Measurements from ENCODE around the gene ERMN. TPM values are rescaled to one million over a fixed set of nuclear protein-coding genes. Genes with fewer than 3 reads are reported as not detected.

Gene ERMN
- total RNA-seq, 2 donors from 2014 or later = 0.17 TPM; not detected in 1

DNA sequence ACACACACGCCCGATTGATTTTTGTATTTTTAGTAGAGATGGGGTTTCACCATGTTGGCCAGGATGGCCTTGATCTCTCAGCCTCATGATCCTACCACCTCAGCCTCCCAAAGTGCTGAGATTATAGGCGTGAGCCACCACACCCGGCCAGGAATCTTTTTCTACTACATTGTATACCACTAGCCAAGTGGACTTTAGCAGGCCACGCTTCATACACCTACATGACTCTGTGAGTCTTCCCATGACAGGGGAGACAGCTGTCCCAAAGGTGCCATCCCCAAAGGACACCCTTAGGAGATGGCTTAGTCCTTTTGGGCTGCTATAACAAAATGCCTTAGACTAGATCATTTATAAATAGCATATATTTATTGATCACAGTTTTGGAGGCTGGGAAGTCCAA, 32.8 kb downstream of the ERMN start:
- Histone ChIP-seq H3K4me1 (replicated peaks) (no peaks in the 10 kb centered on the region), H3K27ac (no peak overlapping the region), H3K9me3 (no peaks in the 10 kb centered on the region), H3K4me3 (no peak overlapping the region), H3K36me3 (no peaks in the 10 kb centered on the region), H3K27me3 (replicated peaks; ENCODE audit: insufficient read depth) (no peaks in the 10 kb centered on the region)
- WGBS = 95% methylated on average over 5 of the region's 5 CpGs
- TF ChIP-seq POLR2AphosphoS5 (IDR thresholded peaks at IDR 0.05) = no peak
- TF ChIP-seq, protein P1, sequence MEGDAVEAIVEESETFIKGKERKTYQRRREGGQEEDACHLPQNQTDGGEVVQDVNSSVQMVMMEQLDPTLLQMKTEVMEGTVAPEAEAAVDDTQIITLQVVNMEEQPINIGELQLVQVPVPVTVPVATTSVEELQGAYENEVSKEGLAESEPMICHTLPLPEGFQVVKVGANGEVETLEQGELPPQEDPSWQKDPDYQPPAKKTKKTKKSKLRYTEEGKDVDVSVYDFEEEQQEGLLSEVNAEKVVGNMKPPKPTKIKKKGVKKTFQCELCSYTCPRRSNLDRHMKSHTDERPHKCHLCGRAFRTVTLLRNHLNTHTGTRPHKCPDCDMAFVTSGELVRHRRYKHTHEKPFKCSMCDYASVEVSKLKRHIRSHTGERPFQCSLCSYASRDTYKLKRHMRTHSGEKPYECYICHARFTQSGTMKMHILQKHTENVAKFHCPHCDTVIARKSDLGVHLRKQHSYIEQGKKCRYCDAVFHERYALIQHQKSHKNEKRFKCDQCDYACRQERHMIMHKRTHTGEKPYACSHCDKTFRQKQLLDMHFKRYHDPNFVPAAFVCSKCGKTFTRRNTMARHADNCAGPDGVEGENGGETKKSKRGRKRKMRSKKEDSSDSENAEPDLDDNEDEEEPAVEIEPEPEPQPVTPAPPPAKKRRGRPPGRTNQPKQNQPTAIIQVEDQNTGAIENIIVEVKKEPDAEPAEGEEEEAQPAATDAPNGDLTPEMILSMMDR (IDR thresholded peaks at IDR 0.05) = no peak
- no peak for TF ChIP-seq POLR2A (IDR thresholded peaks at IDR 0.05)
- no peak for DNase-seq (ENCODE audit: low spot score)
- intact Hi-C loops (cut with DNase I) = no loop called here

DNA sequence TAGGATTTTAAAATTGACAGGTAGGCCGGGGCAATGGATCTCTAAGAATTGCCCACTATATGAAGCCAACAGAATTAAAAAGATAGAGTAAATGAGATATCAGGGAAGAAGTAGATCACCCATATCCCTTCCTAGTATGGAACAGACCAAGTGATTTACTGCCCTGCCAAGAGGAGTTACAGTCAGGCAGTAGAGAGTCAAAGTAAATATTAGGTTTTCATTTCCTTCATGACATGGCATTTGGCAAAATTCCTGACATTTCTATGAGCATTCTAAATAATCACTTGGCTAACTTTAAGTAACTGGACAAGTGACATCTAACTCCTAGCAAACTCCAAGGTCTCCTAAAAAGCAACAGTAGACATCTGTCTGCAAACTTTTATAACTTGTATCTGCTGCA, 34.6 kb downstream of the ERMN start:
- TF ChIP-seq POLR2A (IDR thresholded peaks at IDR 0.05) (no peak), POLR2AphosphoS5 (IDR thresholded peaks at IDR 0.05) (peak; percentile 59)
- H3K27me3 ChIP-seq (replicated peaks; ENCODE audit: insufficient read depth) = no peaks in the 10 kb centered on the region
- no peak overlapping the region for H3K27ac ChIP-seq
- intact Hi-C loops (cut with DNase I) = no loop called here
- H3K4me1 ChIP-seq (replicated peaks) = no peaks in the 10 kb centered on the region
- H3K36me3 ChIP-seq = no peaks in the 10 kb centered on the region
- H3K4me3 ChIP-seq = no peak overlapping the region
- 68% methylated on average over 1 of the region's 1 CpG for WGBS
- no peaks in the 10 kb centered on the region for H3K9me3 ChIP-seq
- DNase-seq (ENCODE audit: low spot score) = peak; percentile 41

DNA sequence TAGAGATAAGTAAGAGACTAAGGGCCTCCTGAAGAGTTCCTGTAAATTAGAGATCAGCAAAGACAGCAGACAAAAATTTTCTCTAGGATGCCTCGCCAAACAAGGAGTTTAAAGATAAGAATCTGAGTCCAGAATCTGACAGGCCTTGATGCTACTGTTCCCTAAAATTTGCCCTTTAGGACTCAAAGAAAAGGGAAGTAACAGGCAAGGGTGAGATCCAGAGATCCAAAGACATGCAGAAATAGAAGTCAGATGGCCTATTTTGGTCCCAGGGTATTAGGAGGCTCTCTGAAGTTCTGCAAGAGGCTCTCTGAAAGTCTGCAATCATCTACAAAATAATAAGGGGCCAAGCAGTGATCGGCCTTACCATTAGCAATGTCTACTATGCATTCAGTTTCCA, 35.1 kb downstream of the ERMN start:
- TF ChIP-seq POLR2AphosphoS5 (IDR thresholded peaks at IDR 0.05) = no peak
- TF ChIP-seq POLR2A (IDR thresholded peaks at IDR 0.05) = no peak
- TF ChIP-seq, protein P1 (IDR thresholded peaks at IDR 0.05) = no peak
- no peak for DNase-seq (ENCODE audit: low spot score)
- intact Hi-C loops (cut with DNase I) = no loop called here
- Histone ChIP-seq H3K27ac (no peak overlapping the region), H3K9me3 (no peaks in the 10 kb centered on the region), H3K4me1 (replicated peaks) (no peaks in the 10 kb centered on the region), H3K4me3 (no peak overlapping the region), H3K36me3 (no peaks in the 10 kb centered on the region), H3K27me3 (replicated peaks; ENCODE audit: insufficient read depth) (no peaks in the 10 kb centered on the region)
- 89% methylated on average over 2 of the region's 2 CpGs for WGBS

DNA sequence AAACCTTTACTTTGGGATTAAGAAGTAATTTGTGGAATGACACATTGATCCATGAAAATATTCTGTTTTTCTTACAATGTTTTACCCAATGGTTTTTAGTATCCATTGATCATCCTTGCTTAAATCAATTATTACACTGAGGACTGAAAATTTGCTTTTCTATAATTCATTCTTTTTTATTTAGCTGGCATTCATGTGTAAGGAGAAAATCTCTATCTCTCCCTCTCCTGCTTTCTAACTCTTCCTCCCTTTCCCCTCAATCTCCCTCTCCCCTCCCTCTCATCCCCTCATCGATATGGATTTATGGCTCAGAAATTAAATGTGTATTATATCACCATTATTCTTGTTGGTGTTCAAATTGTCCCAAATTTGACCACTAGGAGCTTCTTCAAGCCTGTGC, 38.5 kb downstream of the ERMN start:
- no peak for DNase-seq (ENCODE audit: low spot score)
- 100% methylated on average over 1 of the region's 1 CpG for WGBS
- TF ChIP-seq, protein P1 (IDR thresholded peaks at IDR 0.05) = no peak
- no peak for TF ChIP-seq POLR2A (IDR thresholded peaks at IDR 0.05)
- TF ChIP-seq POLR2AphosphoS5 (IDR thresholded peaks at IDR 0.05) = no peak
- intact Hi-C loops (cut with DNase I) = no loop called here
- no peaks in the 10 kb centered on the region for H3K9me3 ChIP-seq
- H3K36me3 ChIP-seq = no peaks in the 10 kb centered on the region
- no peaks in the 10 kb centered on the region for H3K4me1 ChIP-seq (replicated peaks)
- no peak overlapping the region for H3K4me3 ChIP-seq
- H3K27ac ChIP-seq = no peak overlapping the region
- no peaks in the 10 kb centered on the region for H3K27me3 ChIP-seq (replicated peaks; ENCODE audit: insufficient read depth)

DNA sequence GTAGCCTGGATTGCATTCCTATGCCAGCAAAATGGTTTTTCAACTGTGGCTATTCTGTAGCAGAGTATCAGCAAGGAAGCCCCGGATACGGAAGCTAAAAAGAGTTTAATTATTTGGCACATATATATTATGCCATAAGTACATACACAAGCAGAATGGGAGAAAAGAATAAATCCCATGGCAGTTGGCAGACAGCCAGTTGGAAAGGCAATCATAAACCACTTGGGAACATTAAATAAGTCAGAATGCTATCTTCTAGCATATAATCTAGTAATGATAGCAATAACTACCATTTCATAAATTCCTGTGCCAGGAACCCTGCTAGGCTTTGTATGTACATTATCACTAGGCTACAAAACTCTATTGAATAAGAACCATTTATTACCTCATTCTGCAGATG, 42.2 kb downstream of the ERMN start:
- DNase-seq (ENCODE audit: low spot score) = peak; percentile 11
- Histone ChIP-seq H3K9me3 (no peaks in the 10 kb centered on the region), H3K4me3 (no peak overlapping the region), H3K4me1 (replicated peaks) (no peaks in the 10 kb centered on the region), H3K36me3 (no peaks in the 10 kb centered on the region), H3K27me3 (replicated peaks; ENCODE audit: insufficient read depth) (no peaks in the 10 kb centered on the region), H3K27ac (no peak overlapping the region)
- no peak for TF ChIP-seq POLR2AphosphoS5 (IDR thresholded peaks at IDR 0.05)
- TF ChIP-seq, protein P1 (IDR thresholded peaks at IDR 0.05) = no peak
- no peak for TF ChIP-seq POLR2A (IDR thresholded peaks at IDR 0.05)
- WGBS = 41% methylated on average over 2 of the region's 2 CpGs
- intact Hi-C loops (cut with DNase I) = no loop called here

All from prostate gland (tissue), 2 donors.